ENCODE measurements around the gene EPB41L1.

EPB41L1 gene

DNA sequence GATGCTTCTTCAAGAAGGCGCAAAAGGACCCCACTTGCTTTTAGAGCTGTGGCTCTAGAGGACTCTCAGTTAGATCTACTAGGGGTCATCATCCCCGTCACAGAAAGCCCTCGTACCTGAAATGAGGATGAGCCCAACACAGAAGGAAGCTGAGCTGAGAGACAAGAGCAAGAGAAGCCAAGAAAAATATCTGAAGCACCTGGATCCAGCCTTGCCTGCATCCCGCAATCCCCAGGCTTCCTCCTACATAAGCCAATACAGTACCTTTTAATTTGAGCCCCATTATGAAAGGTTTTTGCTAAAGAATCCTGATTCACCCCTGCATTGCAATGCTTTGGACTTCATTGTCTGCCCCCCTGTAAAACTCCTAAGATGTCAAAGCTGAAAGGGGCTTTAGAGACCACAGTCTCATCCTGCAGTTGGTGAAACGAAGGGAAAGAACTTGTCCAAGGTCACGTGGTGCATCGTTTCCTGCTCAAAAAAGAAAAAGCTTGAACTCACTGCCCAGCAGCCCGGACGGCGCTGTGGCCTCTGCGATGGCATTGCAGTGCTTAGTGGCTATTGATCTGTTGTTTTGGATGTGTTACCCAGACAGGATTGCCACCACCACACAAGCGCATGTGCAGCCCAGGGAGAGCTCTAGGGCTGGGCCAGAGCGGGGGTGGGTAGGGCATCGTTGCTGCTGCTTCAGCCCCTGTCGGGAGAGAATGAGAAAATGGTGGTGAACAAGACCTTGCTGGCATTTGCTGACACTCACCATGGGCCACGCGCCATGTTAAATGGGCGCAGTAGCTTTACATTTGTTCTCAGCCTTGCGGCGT, 110.1 kb downstream of the EPB41L1 start:
- DNase-seq = no peak

- DNase-seq = no peak
These were observed 111.6 kb downstream of the EPB41L1 start for GRCh38 chr20:36266189-36266588.

GRCh38 chr20:36267605-36268381, 113.3 kb downstream of the EPB41L1 start:
- DNase-seq = no peak

GRCh38 chr20:36268440-36269342, 114.2 kb downstream of the EPB41L1 start:
- DNase-seq = no peak

GRCh38 chr20:36269507-36269906, 115.0 kb downstream of the EPB41L1 start:
- no peak for DNase-seq

- DNase-seq = no peak
These were observed 116.5 kb downstream of the EPB41L1 start for GRCh38 chr20:36270744-36271638.

GRCh38 chr20:36271639-36272546, 117.4 kb downstream of the EPB41L1 start:
- no peak for DNase-seq

DNA sequence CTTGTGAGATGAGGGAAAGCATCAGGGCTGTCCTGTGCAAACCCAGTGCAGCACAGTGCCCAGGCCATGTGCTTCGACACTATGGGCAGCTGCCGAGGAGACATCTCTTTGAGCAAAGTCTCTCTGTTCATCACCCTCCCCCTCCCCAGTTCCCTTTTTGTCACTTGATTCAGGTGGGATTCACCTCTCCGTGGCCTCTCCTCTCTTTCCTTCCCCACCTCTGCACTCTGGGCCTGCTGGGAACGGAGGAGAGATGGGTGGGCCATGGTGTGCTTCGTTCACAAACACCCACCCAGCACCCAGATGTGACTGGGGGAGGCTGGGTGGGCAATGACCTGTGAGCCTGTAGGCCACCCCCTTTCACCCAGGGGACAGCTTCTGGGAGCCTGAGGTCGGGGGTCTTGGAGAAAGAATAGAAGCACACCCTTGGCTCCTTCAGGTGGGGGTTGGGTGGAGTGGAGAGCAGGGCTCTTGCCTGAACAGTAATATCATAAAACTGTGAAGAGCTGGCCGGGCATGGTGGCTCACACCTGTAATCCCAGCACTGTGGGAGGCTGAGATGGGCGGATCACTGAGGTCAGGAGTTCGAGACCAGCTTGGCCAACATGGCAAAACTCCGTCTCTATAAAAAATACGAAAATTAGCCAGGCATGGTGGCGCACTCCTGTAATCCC, 118.1 kb downstream of the EPB41L1 start:
- no peak for DNase-seq

DNA sequence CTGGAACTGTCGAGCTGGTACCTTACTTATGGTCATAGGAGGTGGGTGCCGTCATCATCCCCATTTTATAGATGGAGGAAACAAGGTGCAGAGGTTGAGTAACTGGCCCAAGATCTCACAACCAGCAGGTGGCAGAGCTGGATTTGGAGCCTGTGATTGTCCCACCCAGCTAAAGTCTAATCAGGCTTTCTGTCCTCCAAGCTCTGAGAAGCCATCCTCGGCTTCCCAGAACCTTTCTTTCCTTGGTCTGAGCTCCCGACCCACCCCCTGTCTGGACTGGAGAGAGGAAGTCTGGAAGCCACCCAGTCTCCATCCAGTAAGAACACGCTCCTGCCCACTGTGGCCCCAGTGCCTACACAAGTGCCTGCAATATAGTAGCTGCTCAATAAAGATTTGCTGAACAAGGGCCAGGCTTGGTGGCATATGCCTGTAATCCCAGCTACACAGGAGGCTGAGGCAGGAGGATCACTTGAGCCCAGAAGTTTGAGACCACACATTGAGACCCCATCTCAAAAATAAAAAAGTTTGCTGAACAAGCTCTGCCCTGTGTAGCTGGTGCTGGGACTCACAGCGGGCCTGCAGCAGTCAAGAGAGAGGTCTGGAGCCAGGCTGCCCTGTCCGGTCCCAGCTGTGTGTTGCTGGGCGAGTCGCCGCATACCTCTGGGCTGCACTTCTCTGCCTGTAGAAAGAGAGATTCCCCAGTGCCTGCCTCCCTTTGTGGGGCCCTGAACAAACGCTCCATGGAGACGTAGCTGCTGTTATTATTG, 119.1 kb downstream of the EPB41L1 start:
- no peak for DNase-seq

DNA sequence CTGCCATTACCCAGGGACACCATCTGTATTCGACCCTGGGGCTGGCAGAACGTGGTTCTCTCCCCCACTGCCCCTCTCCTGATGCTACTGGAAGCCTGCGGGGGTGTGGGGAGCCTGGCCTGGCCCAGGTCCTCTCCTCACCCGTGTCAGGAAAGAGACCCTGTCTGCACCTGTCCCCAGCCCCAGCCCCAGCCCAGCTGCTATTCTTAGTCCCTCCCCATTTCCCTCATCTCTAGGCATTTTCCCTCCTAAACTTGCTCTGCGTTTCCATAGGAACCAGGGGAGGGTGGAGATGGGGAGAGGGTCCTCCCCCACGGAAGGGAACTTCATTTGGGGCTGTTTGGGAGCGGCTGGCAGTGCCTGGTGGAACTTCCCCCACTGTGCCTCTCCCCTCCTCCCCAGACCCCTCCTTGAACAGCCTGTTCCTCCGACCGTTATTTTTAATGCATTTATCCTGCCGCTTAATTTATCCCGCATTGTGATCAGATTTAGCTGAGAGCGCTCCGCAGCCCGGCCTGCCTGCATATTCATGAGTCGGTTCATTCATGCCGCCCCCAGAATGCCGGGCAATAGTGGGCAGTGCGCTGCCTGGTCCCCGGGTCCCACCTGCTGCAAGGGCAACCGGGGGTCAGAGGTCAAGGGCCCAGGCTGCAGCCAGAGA, 119.8 kb downstream of the EPB41L1 start:
- DNase-seq = no peak

- no peak for DNase-seq
These were observed 120.5 kb downstream of the EPB41L1 start for GRCh38 chr20:36275011-36275410.

DNA sequence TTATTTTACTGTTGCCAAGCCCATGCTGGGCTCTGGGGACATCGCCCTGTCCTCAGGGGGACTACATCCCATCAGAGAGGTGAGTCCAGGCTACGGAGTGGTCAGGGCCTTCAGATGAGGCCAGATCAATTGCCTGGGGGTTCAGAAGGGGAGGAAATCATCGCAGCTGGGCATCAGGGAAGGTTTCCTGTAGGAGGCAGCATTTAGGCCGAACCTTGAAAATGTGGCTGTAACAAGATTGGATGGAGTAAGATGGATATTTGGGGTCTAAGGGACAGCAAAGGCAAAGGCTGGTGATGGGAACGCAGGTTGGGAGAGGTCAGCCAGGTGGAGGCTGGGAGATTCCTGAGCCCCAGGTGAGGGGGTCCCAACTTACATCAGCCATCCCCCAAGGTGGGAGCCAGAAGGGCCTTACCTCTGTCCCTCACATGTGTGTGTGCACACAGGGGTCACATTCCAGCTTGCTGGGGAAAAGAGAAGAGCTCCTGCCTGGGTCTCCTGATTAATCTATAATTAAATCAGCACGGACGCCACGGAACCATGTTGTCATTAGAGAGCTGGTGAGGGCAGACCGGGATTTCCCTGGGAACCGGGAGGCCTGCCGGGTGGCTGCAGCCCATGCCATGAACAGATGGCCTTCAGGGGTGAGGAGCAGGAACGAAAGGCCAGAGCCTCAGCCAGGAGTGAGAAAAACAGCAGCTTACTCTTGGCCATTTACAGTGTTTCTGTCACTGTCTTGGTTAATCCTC, 121.1 kb downstream of the EPB41L1 start:
- DNase-seq = no peak

- DNase-seq = no peak
These were observed 123.0 kb downstream of the EPB41L1 start for GRCh38 chr20:36277546-36277945.

DNA sequence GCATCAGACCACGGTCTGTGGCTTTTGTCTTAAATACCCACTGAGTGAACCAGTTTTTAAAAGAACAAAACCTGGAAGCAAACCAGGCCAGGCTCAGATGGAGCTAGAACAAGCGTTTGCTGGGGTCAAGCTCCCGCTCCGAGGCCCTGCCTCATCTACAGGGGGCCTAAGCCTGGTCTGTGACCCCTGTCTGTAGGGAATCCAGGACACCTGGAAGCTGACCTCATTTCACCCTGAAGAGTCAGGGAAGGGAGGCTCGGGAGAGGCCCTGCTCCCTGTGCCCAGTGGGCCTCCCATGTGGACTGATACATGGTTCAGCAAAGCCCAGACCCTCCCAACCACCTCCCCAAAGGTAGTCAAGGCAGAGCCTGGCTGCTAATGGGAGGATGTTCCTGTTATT, 124.8 kb downstream of the EPB41L1 start:
- no peak for DNase-seq

DNA sequence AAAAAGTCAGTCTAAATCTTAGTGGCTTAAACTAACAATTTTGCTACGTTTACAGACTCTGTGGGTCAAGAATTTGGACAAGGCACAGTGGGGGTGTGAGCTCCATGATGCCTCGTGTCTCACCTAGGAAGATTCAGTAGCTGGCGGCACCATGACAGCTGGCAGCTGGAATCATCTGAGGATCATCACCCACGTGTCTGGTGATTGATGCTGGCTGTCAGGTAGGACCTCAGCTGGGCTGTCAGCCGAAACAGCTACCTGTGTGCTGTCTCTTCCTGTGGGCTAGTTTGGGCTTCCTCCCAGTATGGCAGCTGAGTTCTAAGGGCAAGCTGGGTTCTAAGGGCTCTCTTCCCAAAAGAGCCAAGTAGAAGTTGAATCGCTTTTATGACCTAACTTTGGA, 125.2 kb downstream of the EPB41L1 start:
- DNase-seq = no peak

DNA sequence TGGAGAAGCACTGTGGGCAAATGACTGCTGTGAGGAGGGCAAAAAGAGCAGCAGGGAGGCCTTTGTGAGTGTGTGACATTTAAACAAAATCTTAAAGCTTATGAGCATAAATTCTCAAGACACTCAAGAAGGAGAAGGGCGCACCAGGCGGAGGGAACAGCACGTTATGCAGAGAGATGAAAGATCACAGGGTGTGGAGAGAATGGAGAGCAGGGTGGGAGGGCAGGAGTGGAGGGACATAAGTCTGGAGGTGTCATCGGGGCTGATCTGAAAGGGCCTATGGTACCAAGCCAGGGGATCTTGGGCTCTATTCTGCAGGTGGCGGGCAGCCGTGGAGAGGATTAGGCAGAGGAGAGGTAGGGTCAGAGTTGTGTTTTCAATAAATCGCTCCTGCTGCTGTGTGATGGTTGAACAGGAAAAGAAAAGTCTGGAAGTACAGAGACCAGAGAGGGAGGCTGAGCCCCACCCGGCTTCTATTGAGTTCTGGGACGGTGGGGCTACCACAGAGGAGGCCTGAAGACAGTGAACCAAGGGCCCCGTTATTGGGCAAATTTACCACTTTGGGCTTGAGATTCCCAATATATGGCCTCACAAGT, 127.3 kb downstream of the EPB41L1 start:
- DNase-seq = no peak
